ENCODE results near the gene MPP3. TPM values are rescaled to one million over a fixed set of nuclear protein-coding genes. Genes with fewer than 3 reads are reported as not detected.

The MPP3 gene
- total and polyA plus RNA-seq, 9 of the 15 experiments (the other 6 are each of a cell fraction or from before 2014, with no cell fraction given): 0.41 to 10.4 (median 4.5) TPM

GRCh38 chr17:43810823-43811222 is 22.1 kb downstream of the MPP3 start (continued):
- TF ChIP-seq, protein P1, sequence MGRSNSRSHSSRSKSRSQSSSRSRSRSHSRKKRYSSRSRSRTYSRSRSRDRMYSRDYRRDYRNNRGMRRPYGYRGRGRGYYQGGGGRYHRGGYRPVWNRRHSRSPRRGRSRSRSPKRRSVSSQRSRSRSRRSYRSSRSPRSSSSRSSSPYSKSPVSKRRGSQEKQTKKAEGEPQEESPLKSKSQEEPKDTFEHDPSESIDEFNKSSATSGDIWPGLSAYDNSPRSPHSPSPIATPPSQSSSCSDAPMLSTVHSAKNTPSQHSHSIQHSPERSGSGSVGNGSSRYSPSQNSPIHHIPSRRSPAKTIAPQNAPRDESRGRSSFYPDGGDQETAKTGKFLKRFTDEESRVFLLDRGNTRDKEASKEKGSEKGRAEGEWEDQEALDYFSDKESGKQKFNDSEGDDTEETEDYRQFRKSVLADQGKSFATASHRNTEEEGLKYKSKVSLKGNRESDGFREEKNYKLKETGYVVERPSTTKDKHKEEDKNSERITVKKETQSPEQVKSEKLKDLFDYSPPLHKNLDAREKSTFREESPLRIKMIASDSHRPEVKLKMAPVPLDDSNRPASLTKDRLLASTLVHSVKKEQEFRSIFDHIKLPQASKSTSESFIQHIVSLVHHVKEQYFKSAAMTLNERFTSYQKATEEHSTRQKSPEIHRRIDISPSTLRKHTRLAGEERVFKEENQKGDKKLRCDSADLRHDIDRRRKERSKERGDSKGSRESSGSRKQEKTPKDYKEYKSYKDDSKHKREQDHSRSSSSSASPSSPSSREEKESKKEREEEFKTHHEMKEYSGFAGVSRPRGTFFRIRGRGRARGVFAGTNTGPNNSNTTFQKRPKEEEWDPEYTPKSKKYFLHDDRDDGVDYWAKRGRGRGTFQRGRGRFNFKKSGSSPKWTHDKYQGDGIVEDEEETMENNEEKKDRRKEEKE (IDR thresholded peaks at IDR 0.05; ENCODE audit: borderline replicate concordance in 1 of 2, control insufficient read depth in 1 of 2, low read depth in 2 of 2, low read length in 1 of 2): no peak
- no peak for TF ChIP-seq MYC (IDR thresholded peaks at IDR 0.05; ENCODE audit: low read depth, low read length)
- TF ChIP-seq MYC (CRISPR knock-in tag; IDR thresholded peaks at IDR 0.05; ENCODE audit: borderline replicate concordance, low read depth): no peak

GRCh38 chr17:43810226-43810715 is 22.7 kb downstream of the MPP3 start:
- Histone ChIP-seq H3K9me1 (ENCODE audit: control insufficient read depth, insufficient read depth, low read length) (no peaks in the 10 kb centered on the region), H3K9me3 (replicated peaks; ENCODE audit: control insufficient read depth, insufficient read depth, low read depth, low read length) (no peaks in the 10 kb centered on the region), H3K27me3 (ENCODE audit: control insufficient read depth in 2 of 2, insufficient read depth in 2 of 2, low read length in 2 of 2) (0 out of 5 replicates have a peak, but pooled peaks cover 0 to 9% of the 10 kb centered on the region in 2 experiments), H3K27ac (ENCODE audit: extremely low read depth, low read depth, low read length) (no peak overlapping the region), H3K4me1 (replicated peaks in 1 of 2; ENCODE audit: control insufficient read depth in 2 of 2, insufficient read depth in 2 of 2, low read length in 2 of 2) (no peaks in the 10 kb centered on the region), H4K20me1 (replicated peaks; ENCODE audit: control insufficient read depth, insufficient read depth, low read length) (no peaks in the 10 kb centered on the region), H3K79me2 (ENCODE audit: control insufficient read depth, insufficient read depth, low read length) (no peaks in the 10 kb centered on the region), H2AFZ (ENCODE audit: low read depth, low read length) (no peak overlapping the region), H3K9ac (ENCODE audit: insufficient read depth in 1 of 2, low read depth in 2 of 2, low read length in 2 of 2) (no peak overlapping the region), H3K4me3 (no peak overlapping the region), H3K4me2 (ENCODE audit: insufficient read depth, low read length) (no peak overlapping the region), H3K36me3 (ENCODE audit: control insufficient read depth, insufficient read depth, low read length) (peaks cover 5% of the 10 kb centered on the region; the same call in 1 of the 3 replicates)
- CTCF ChIA-PET (ENCODE audit: low intra/inter-chr PET ratio): no interaction called here
- no TSS peak for BruUV-seq (replicated peaks)
- WGBS (ENCODE audit: insufficient coverage, low coverage, missing lambda C conversion rate): 45% methylated on average over 4 of the region's 4 CpGs
- ATAC-seq (no peak), FAIRE-seq (no peak), DNase-seq (ENCODE audit: extremely low read depth in 1 of 4, low spot score in 3 of 4) (no peak)
- in situ Hi-C loops (cut with MboI): no loop called here
- intact Hi-C loops (cut with micrococcal nuclease): no loop called here
- TF ChIP-seq NR2F6 (CRISPR knock-in tag; IDR thresholded peaks at IDR 0.05) (no peak), HMG20A (CRISPR knock-in tag; conservative IDR thresholded peaks at IDR 0.05) (no peak), HMGXB4 (CRISPR knock-in tag; IDR thresholded peaks at IDR 0.05) (no peak), BRD4 (IDR thresholded peaks at IDR 0.05) (no peak), TEAD4 (IDR thresholded peaks at IDR 0.05; ENCODE audit: low read length) (no peak), TEAD4 (CRISPR knock-in tag; IDR thresholded peaks at IDR 0.05; ENCODE audit: borderline replicate concordance) (no peak), ZNF764 (CRISPR knock-in tag; IDR thresholded peaks at IDR 0.05; ENCODE audit: low read depth) (no peak), KDM4B (IDR thresholded peaks at IDR 0.05; ENCODE audit: borderline replicate concordance in 2 of 2, low read depth in 1 of 2) (no peak), CBX2 (IDR thresholded peaks at IDR 0.05; ENCODE audit: insufficient read depth, low read length, poor library complexity, severe bottlenecking) (no peak), PYGO2 (tag; IDR thresholded peaks at IDR 0.05) (no peak), SMARCB1 (IDR thresholded peaks at IDR 0.05; ENCODE audit: insufficient read length, low read depth) (no peak), BCL6 (CRISPR knock-in tag; IDR thresholded peaks at IDR 0.05) (no peak), PHB2 (IDR thresholded peaks at IDR 0.05; ENCODE audit: low read depth) (no peak)
- POLR2A ChIA-PET: interaction anchor here (1.0 kb wide), 1 partner anchor 20 kb away, joined by 3 read pairs; no protein-coding TSS in a partner anchor

Data from K562 (cell line).